Left ventricle myocardium inferior (tissue), 1 donor: ENCODE results near the gene DNAL1. TPM values are rescaled to one million over a fixed set of nuclear protein-coding genes. Genes with fewer than 3 reads are reported as not detected.

ENCODE experiments used
- DNase-seq: peaks from one replicate; pipeline ENCODE4 v3.0.0-alpha.2; 2020
- H3K27ac ChIP-seq: fragments of 200-600 bp; replicated peaks from 2 replicates; pipeline ENCODE4 v1.8.0; 2021
- H3K27me3 ChIP-seq: fragments of 200-600 bp; 2 replicates; pipeline ENCODE4 v1.8.0; 2021; ENCODE audit warnings: low read depth
- H3K36me3 ChIP-seq: fragments of 200-600 bp; 2 replicates; pipeline ENCODE4 v1.8.0; 2021
- H3K4me1 ChIP-seq: fragments of 200-600 bp; 2 replicates; pipeline ENCODE4 v1.8.0; 2021
- H3K4me3 ChIP-seq: fragments of 200-600 bp; 2 replicates; pipeline ENCODE4 v1.8.0; 2021; ENCODE audit warnings: mild to moderate bottlenecking, moderate library complexity
- H3K9me3 ChIP-seq: fragments of 200-600 bp; replicated peaks from 2 replicates; pipeline ENCODE4 v1.8.0; 2021
- intact Hi-C: fragments of 100-400 bp; cut with micrococcal nuclease; formaldehyde crosslinking; loops from one replicate; pipeline ENCODE4 v1.11.0; 2022
- total RNA-seq: library from RNA; stranded (reverse); fragmentation: NEBNext Ultra II Directional; extraction: Animal tissue kit (Norgen Biotek cat#: 25700); gene quantifications from one replicate; pipeline ENCODE4 v1.2.1, GENCODE V29; 2021
- TF ChIP-seq, protein P1 (sequence below): fragments of 200-600 bp; IDR thresholded peaks from 2 replicates; pipeline ENCODE4 v1.8.0; 2021; ENCODE audit warnings: antibody characterized with exemption, mild to moderate bottlenecking, borderline replicate concordance
- donor health status: DM: no; HTN: yes; CAD: no; lungs with severe emphysema.

DNAL1 gene
- total RNA-seq, 1 donor from 2014 or later = 15.2 TPM

DNA sequence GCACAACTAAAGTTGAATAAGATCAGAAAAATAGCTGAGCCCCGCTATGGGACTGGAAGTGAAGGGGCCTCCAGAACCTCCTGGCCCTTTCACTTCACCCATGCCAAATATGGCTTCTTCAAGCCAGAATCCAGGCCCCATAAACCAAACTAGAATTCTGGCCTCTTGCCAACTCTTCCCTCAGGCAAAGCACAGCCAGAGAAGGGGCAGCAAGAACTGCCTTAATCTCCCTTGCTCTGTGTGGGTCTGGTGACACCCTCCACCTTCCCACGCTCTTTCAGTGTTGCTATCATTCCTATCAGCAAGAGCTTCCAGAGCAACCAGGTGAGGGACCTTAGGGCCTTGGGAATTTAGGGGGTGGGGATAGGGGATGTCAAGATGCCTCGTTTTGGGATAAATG is 72.5 kb downstream of the DNAL1 start:
- intact Hi-C loops = no loop called here
- peaks cover 69% of the 10 kb centered on the region for H3K36me3 ChIP-seq
- H3K9me3 ChIP-seq = no peaks in the 10 kb centered on the region
- H3K4me3 ChIP-seq = peak overlapping the region; percentile 47
- peak overlapping the region; percentile 67 for H3K27ac ChIP-seq
- H3K27me3 ChIP-seq = no peaks in the 10 kb centered on the region
- DNase-seq = no peak
- TF ChIP-seq, protein P1, sequence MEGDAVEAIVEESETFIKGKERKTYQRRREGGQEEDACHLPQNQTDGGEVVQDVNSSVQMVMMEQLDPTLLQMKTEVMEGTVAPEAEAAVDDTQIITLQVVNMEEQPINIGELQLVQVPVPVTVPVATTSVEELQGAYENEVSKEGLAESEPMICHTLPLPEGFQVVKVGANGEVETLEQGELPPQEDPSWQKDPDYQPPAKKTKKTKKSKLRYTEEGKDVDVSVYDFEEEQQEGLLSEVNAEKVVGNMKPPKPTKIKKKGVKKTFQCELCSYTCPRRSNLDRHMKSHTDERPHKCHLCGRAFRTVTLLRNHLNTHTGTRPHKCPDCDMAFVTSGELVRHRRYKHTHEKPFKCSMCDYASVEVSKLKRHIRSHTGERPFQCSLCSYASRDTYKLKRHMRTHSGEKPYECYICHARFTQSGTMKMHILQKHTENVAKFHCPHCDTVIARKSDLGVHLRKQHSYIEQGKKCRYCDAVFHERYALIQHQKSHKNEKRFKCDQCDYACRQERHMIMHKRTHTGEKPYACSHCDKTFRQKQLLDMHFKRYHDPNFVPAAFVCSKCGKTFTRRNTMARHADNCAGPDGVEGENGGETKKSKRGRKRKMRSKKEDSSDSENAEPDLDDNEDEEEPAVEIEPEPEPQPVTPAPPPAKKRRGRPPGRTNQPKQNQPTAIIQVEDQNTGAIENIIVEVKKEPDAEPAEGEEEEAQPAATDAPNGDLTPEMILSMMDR = no peak
- peaks cover 58% of the 10 kb centered on the region for H3K4me1 ChIP-seq

DNA sequence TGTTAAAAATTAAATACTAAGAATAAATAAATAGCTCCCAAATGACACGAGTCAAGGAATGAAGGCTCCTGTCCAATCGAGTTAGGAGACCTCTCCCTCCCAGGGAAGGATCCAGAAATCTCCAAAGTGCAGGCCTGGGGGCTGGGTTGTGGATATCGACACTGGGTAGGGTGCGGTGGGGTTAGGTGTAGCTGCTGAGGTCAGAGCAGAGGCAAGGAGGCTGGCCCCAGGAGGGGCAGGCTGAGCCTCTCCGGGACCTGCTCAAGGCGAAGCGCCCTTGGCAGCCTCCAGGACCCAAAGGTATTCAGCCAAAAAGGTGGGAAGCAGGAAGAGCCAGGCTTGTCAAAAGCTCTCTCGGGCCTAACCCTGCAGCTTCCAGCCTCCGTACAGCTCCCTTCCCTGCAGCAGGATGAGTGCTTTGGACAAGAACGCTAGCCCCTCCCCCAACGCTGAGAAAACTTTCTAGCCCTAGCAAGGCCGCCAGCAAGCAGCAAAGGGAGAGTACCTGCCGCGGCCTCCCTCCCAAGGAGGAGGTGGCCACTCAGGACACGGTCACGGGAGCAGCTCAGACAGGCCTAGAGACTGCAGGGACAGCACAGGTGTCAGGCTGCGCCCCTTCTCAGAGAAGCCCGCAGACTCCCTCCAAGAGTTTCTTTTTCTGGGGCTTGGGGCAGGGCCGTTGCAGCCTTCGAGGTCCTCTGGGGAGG is 73.1 kb downstream of the DNAL1 start:
- H3K4me1 ChIP-seq = peaks cover 58% of the 10 kb centered on the region
- no peak for DNase-seq
- H3K36me3 ChIP-seq = peaks cover 75% of the 10 kb centered on the region
- intact Hi-C loops = no loop called here
- H3K9me3 ChIP-seq = no peaks in the 10 kb centered on the region
- no peaks in the 10 kb centered on the region for H3K27me3 ChIP-seq
- peak overlapping the region; percentile 47 for H3K4me3 ChIP-seq
- TF ChIP-seq, protein P1 = no peak
- H3K27ac ChIP-seq = peak overlapping the region; percentile 67

DNA sequence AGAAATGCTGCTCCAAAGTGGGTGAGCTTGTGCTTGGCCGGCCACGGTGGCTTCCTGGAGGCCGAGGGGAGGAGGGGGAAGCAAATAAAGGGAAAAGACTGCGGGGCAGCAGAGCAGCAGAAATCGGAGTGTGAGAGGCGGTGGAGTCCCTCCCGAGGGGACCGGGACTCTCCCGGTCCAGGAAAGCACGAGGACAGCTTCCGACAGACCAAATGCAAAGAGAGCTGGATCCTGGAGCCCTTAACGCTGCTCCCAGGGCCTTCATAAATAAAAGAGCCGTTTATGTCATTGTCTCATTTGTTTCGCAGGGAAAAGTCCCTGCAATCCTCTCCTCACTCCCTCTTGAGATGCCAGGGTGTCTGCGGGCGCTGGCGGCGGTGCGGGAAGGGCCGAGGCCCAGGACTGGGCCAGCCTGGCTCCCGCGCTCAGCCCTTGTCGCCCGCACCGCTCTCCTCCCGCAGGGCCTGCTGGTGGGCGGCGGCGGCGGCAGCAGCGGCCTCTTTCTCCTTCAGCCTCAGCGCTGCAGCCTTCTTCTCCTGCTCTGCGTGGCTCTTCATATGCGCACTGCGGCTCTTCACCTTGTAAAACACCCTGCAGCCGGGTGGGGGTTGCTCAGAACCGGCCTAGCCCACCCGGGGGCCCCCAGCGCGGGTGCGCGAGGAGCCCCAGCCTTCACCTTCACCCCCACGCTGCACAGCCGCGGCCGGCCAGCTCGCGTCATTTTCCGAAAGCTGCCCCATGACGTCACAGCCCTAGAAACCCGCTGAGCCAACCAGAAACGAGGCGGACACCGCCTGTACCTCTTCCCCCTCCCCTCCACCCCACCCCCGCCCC is 73.8 kb downstream of the DNAL1 start:
- Histone ChIP-seq H3K36me3 (peaks cover 82% of the 10 kb centered on the region), H3K27ac (peak overlapping the region; percentile 67), H3K9me3 (no peaks in the 10 kb centered on the region), H3K4me1 (peaks cover 58% of the 10 kb centered on the region), H3K27me3 (no peaks in the 10 kb centered on the region), H3K4me3 (peak overlapping the region; percentile 47)
- DNase-seq = no peak
- TF ChIP-seq, protein P1 = no peak
- intact Hi-C loops = no loop called here

DNA sequence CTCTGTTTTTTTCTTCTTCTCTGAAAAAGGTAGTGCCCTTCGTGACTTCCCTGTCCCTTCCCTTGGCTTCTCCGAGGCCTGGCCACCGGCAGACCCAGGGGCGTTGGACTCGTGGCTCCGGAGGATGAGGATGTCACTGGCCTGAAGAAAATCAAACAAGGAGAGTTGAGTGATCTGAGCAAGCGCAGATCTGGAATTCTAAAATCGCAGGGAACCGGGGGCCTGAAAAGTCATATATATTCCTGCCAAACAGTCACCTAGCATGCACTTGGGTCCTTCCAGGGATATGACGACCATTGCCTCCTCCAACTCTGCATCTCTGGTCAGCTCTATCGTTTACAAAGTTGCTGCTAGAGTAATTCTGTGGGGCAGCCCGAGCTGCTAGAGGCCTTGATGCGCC is 74.6 kb downstream of the DNAL1 start:
- Histone ChIP-seq H3K4me1 (peaks cover 58% of the 10 kb centered on the region), H3K36me3 (peaks cover 83% of the 10 kb centered on the region), H3K4me3 (no peak overlapping the region), H3K27ac (peak overlapping the region; percentile 67), H3K27me3 (no peaks in the 10 kb centered on the region), H3K9me3 (no peaks in the 10 kb centered on the region)
- no peak for DNase-seq
- TF ChIP-seq, protein P1 = no peak
- intact Hi-C loops = no loop called here

DNA sequence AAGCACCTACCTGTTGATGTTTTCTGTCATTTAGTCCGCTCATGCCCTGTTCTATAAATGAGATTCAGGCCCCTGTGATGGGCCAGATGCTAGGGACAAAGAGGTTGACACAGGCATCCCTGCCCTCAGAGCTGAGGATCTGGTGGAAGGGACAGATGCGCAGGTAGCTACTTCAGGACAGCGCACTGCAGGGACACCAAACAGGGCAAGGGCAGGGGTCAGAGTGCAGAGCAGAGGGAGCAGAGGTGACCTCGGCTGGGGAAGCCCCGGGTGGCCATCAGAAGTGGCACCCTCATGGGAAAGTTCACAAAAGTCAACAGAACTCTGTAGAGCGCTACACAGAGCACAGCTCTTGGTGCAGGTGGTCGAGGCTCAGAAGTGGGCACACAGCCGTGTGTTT is 75.0 kb downstream of the DNAL1 start:
- no peak overlapping the region for H3K4me3 ChIP-seq
- peaks cover 84% of the 10 kb centered on the region for H3K36me3 ChIP-seq
- TF ChIP-seq, protein P1 = no peak
- no peaks in the 10 kb centered on the region for H3K9me3 ChIP-seq
- H3K4me1 ChIP-seq = peaks cover 58% of the 10 kb centered on the region
- no peaks in the 10 kb centered on the region for H3K27me3 ChIP-seq
- intact Hi-C loops = no loop called here
- no peak overlapping the region for H3K27ac ChIP-seq
- no peak for DNase-seq
